LoVo (cell line): ENCODE measurements around the gene NOXO1.
"Not testable (repeated sequence)": the region's sequence is repeated elsewhere in the genome, so short reads cannot be mapped to it uniquely, and the experiment has no call there.

Source experiments
- DNase-seq: peaks from one replicate; pipeline ENCODE4 v3.0.0-alpha.2; 2016; ENCODE audit warnings: low spot score

Gene NOXO1

DNA sequence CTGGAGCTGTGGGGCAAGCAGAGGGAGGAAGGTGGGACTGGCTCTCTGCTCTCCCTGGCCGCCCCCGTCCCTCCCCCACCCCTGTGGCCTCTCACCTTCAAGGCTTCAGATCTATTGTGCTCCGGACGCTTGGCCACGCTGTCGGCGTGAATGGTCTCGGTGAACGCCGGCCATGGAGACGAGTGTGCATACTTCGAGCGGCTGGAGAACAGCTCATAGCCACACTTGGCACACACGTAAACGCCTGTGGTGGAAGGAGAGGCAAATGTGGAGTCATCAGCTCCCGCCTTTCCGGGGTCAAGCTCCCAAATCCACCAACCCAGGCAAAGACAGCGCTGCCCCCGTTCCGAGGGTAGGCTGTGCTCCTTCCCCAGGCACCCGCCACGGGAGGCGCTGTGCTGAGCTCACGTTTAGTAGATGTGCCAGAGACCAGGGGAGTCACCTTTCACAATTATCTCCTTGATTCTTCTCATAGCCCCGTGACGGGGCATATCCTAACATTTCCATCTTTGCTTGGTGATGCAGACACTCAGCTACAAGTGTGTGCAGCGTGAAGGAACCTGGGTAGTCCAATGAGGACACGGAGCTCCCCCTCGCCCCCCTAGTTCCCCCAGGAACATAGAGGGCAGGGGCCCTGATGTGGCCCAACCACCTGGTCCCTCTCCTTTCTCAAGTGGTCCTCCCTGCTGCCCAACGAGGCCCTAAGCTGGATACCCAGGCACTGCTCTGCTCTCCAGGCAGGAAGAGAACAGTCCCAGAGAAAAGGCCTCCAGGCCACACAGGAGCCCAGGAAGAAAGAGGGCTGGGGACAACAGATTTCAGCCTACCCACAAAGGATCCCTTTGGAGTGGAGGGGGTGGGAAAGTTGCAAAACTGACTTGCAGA lies 39.9 kb downstream of the NOXO1 start:
- no peak for DNase-seq

DNA sequence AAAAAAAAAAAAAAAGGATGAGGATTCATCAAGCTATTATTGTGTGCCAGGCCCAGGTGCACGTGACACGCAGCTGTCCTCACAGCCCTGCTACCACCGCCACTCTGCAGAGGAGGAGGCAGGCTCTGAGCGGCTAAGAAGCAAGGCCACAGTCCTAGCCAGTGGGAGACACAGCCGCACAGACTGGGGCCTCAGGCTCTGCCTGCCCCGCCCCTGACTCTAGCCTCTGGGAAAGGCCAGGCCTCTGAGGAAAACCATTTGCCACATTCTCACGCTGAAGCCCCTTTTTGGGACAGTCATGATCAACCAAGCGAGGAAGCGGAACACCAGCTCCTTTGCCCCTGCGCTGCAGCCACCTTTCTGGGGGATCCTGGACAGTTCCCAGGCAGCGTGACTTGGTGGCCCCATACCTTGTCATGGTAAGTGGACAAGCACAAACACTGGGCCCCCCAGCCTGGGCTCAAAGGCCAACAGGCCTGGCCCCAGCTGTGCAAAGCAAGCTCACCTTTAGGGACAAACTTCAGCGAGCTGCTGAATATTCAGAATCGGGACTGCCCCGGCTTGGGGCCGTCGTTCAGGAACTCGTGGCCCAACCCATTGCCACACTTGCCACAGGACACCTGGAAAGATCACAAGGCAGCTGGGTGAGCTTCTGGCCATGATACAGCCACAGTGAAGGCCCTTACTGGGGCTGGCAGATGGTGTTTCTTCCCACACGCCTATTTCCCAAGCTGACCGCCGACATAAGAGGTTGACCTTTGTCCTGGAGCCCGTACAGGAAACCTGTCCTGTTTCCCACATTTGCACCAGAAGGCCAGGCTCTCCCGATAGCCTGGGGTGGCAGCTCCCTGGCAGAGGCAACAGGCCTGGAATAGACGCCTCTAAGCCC lies 40.8 kb downstream of the NOXO1 start:
- no peak for DNase-seq

DNA sequence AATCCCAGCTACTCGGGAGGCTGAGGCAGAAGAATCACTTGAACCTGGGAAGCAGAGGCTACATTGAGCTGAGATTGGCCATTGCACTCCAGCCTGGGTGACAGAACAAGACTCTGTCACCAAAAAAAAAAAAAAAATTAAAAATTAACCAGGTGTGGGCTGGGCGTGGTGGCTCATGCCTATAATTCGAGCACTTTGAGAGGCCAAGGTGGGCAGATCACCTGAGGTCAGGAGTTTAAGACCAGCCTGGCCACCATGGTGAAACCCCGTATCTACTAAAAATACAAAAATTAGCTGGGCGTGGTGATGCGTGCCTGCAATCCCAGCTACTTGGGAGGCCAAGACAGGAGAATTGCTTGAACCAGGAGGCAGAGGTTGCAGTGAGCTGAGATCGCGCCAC lies 41.4 kb downstream of the NOXO1 start:
- DNase-seq, result not testable (repeated sequence)

DNA sequence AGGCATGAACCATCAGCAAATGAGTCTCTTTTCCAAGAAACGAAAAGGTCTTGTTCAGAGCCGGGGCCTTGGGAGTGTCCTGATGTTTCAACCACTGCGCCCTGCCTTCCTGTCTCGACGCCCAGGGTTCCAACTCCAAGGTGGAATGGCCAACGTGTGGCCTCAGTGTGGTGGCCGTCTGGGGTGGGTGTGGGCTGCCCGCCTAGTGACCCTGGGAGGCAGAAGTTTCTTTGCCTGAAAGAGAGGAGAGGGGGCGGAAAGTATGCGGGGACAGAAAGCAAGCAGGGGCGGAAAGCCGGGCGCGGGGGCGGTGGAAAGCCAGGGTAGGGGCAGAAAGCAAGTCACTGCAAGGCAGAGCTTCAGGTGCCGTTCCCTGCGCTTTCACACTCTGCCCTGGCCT lies 42.4 kb downstream of the NOXO1 start:
- DNase-seq, result no peak

DNA sequence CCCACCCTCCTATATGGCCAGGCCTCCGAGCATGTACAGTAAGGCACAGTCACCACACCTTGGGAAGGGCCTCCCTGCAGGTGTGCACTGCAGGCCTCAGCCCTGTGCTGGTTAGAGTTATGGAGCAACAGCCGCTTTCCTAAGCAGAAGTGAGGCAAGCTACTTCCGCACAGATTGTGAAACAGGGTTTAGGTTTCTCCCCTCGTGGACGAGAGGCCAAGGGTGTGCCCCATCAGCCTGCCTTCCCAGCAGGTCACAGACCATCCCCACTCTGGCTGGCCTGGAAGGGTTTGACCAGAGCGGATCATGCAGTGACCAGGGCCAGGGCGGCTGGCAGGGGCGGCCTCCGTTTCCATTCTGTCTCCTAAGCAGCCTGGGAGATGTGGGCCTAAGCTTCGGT lies 43.0 kb downstream of the NOXO1 start:
- DNase-seq, result no peak

DNA sequence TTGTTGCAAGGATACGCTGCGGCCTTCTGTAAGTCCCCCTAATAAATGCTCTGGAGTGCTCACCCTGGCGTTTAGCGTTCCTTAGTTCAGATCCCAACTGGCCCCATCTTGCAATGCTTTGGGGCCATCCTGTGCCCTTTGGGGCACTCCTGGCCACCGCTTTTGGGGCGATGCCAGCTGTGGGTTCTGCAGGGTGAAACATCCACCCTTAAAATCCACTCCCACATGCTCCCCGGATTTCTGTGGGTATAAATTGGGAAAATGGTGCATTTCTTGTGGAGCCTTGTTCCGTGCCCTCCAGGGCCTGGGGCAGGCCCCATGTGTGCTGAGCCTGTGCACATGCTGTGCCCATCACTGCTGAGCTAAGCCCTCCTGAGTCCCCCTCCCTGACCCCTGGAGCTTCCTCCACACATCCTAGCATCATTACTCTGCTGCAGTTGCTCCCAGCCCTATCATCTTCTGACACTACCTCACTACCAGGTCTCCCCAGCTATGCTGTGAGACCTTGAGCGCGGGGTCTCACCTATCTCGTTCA lies 44.3 kb downstream of the NOXO1 start:
- no peak for DNase-seq

DNA sequence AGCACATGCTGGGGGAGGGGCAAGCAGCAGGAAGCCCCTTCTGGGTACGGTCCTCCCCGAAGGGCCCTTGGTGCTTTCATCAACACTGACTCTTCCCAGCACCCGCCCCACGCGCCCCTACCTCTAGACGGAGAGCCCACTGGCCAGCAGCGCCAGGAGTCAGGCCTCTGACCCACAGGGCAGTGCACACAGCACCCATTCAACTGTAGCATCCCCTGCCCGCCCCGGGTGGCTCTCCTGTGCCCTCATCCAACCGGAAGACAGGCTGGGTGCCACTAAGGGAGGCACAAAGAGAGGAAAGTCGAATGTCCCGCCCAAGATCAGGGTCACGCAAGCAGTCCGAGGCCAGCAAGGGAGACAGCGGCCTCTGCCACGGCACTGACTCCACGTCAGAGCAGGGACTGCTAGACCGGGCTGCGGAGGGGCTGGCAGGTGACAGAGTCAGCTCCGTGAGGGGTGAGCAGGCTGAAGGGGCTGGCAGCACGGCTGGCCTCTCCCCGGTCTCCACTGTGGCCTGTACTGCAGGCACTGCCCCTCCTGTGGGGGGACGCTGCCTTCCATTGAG lies 48.1 kb downstream of the NOXO1 start:
- DNase-seq, result no peak

DNA sequence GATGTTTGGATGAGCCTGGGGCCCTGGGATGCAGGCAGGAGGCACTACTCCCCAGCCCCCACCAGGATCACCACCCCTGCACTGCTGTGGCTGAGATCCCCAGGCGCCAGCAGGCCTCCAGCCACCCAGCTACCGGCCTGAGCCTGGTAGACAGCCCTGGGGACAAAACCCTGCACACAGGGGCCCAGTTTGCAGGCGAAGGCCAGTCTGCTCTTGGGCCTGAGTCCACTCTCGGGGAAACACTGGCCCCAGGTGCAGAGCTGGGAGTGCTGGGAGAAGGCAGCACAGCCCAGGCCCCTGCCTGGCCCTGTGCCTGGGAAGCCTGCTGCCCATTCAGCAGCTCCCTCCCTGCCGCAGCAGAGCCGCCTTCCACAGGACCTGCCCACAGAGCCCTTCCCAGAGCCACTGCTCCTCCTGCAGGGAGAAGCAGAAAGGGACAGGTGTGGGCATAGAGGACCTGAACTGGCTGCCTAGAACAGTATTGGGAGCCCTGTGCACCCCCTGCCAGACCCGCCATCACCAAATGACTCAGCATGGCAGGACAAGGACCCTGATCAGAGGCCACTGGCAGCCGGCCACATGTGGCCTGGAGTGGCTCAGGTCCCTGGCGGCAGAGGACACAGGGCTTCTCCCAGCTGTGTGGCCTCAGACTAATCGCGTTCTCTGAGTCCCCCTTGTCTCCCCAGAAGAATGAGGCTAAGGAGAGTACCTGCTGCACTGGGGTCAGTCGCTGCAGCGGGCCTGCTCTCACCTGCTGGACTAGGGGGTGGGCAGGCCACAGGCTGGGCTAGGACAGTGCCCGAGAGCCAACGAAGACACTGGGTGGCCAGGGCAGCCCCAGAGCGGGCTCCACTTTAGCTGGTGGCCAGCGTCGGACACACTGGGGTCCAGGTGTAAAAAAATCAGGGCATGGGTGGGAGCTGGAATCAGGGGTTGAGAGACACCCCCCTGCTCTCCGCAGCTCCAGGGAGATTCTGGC lies 48.9 kb downstream of the NOXO1 start:
- DNase-seq, result no peak

DNA sequence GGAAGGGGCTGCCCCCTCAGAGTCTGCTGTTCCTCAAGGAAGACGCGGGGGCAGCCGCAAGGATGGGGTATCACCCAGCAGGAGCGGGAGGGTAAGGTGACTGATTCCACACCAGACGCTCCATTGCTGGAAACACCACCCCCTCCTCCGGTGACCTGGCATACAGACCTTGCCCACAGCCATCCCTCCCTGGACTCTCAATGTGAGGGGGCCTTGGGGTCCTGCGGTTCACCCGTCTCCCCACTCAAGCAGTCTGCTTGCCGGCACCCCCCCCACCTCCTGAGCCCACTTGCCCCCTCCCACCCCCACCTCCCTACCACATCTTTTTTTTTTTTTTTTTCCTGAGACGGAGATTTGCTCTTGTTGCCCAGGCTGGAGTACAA lies 50.9 kb downstream of the NOXO1 start:
- DNase-seq, result no peak

DNA sequence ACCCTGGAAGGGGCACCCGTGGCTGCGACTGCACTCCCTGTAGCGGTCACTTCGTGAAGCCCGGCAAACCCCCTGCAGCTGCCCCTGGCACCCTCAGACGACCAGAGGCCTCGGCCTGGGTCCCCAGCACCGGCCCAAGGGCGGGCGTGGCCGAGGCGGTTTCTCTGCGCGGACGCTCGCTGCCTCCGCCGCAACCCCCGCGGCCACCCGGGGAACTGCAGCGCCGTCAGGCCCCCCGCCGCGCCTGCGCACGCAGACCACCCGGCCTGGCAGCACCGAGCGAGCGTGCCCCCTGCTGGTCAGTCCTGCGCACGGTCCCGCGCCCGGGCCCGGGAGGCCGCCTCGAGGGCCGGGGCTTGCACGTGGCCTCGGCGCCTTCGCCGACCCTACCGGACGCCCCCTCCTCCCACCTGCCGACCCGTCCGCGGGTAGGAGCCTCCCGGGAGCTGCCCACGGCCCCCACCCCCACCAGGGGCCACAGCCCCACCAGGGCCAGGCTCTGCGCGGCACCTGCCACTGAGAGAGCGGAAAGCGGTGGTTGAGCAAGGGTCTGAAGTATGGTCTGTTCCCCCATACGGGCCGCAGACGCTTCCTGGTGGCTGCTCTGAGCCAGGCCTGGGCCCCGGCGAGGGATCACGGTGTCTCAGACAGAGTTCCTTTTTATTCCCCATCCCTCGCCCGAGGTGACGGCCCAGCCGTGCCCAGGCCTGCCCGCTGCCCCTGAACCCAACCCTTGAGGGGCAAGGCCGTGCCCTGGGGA lies 51.5 kb downstream of the NOXO1 start:
- DNase-seq, result peak; percentile 90

DNA sequence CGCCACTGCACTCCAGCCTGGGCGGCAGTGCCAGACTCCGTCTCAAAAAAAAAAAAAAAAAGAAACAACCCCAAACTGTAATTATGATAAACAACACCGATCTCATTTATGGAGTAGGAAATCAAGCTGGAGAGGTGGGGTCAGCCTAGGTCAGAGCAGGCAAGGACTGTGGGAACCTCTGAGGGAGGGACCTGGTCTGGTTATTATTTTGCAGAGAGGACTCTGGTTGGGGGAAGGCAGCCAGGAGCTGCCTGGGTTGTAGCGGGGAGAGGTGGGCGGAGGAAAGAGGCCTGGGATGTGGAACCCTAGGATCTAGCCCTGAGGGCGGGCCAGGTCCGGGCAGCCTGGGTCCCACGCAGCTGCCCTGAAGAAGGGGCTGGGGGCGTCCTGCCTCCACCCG lies 52.2 kb downstream of the NOXO1 start:
- DNase-seq, result no peak
